SK-N-SH (cell line): ENCODE results near the gene ANKRD40. TPM values are rescaled to one million over a fixed set of nuclear protein-coding genes. Genes with fewer than 3 reads are reported as not detected.

Experiments
- CTCF ChIA-PET: fragments of 300-600, 350-600 bp; formaldehyde crosslinking; extraction: SDS; loops from one replicate; lab custom pipeline; 2021; lab: Yijun Ruan, JAX
- POLR2A ChIA-PET: fragments of 350-600 bp; sonication (Branson Sonifier 250); formaldehyde crosslinking; extraction: SDS; loops from one replicate; lab custom pipeline; 2020; ENCODE audit warnings: antibody characterized with exemption, inconsistent platforms; lab: Yijun Ruan, JAX
- DNase-seq: peaks from one replicate; pipeline ENCODE4 v3.0.0; 2012
- H2AFZ ChIP-seq: fragments of 200-600 bp; sonication (generic); 2 replicates; pipeline ENCODE4 v1.8.1; 2016; ENCODE audit warnings: antibody characterized with exemption, mild to moderate bottlenecking, low read depth
- H3F3A ChIP-seq: fragments of 200-600 bp; sonication (generic); replicated peaks from 2 replicates; pipeline ENCODE3; 2016; ENCODE audit warnings: antibody characterized with exemption, mild to moderate bottlenecking; ENCODE audit not compliant: insufficient read depth
- H3K27ac ChIP-seq, 2 experiments: fragments of 200-500 bp in 1 of 2; fragments of 200-600 bp in 1 of 2; sonication (Bioruptor generic) in 1 of 2; sonication (generic), shearing (Covaris generic) in 1 of 2; 2 replicates each; pipeline versions ENCODE4 v1.5.1 to v1.6.1; 2014 to 2016; ENCODE audit warnings: low read depth in 2 of 2, inconsistent platforms in 1 of 2, low read length in 1 of 2, mild to moderate bottlenecking in 1 of 2, mixed read lengths in 1 of 2
- H3K27me3 ChIP-seq: fragments of 200-600 bp; sonication (generic), shearing (Covaris generic); 2 replicates; pipeline ENCODE4 v1.6.1; 2016; ENCODE audit warnings: mixed run types; ENCODE audit not compliant: insufficient read depth
- H3K36me3 ChIP-seq, 2 experiments: fragments of 200-500 bp in 1 of 2; fragments of 200-600 bp in 1 of 2; sonication (Bioruptor generic) in 1 of 2; sonication (generic) in 1 of 2; replicated peaks in 1 of 2; 2 replicates each; pipeline versions ENCODE3 to v1.5.1; 2014 to 2016; ENCODE audit warnings: low read length in 1 of 2, mild to moderate bottlenecking in 1 of 2; ENCODE audit not compliant: insufficient read depth in 2 of 2, control insufficient read depth in 1 of 2
- H3K4me1 ChIP-seq, 2 experiments: fragments of 200-500 bp in 1 of 2; fragments of 200-600 bp in 1 of 2; sonication (Bioruptor generic) in 1 of 2; sonication (generic), shearing (Covaris generic) in 1 of 2; 2 replicates each; pipeline versions ENCODE4 v1.5.1 to v1.6.1; 2014 to 2016; ENCODE audit warnings: low read depth in 1 of 2, low read length in 1 of 2, mixed run types in 1 of 2; ENCODE audit not compliant: insufficient read depth in 2 of 2, control insufficient read depth in 1 of 2
- H3K4me2 ChIP-seq: fragments of 200-600 bp; sonication (generic), shearing (Covaris generic); 2 replicates; pipeline ENCODE4 v1.6.1; 2017; ENCODE audit warnings: mixed run types
- H3K4me3 ChIP-seq, 2 experiments: fragments of 200-500 bp in 1 of 2; fragments of 200-600 bp in 1 of 2; sonication (Bioruptor generic) in 1 of 2; sonication (generic), shearing (Covaris generic) in 1 of 2; 2 replicates each; pipeline versions ENCODE4 v1.5.1 to v1.8.1; 2014 to 2016; ENCODE audit warnings: low read depth in 2 of 2, inconsistent platforms in 1 of 2, low read length in 1 of 2, mild to moderate bottlenecking in 1 of 2, mixed read lengths in 1 of 2, moderate library complexity in 1 of 2
- H3K79me2 ChIP-seq: fragments of 200-600 bp; sonication (generic); 2 replicates; pipeline ENCODE4 v1.8.1; 2017; ENCODE audit warnings: mild to moderate bottlenecking; ENCODE audit not compliant: insufficient read depth
- H3K9ac ChIP-seq: fragments of 200-600 bp; sonication (generic); 2 replicates; pipeline ENCODE4 v1.6.1; 2017; ENCODE audit warnings: mixed run types
- H3K9me2 ChIP-seq: fragments of 200-600 bp; sonication (generic); 2 replicates; pipeline ENCODE4 v1.6.1; 2017; ENCODE audit warnings: mixed run types
- H3K9me3 ChIP-seq: fragments of 200-600 bp; sonication (generic); 2 replicates; pipeline ENCODE4 v1.6.1; 2017; ENCODE audit warnings: mixed run types, mild to moderate bottlenecking, moderate library complexity
- H4K20me1 ChIP-seq: fragments of 200-600 bp; sonication (generic); 2 replicates; pipeline ENCODE4 v1.6.1; 2017; ENCODE audit warnings: mild to moderate bottlenecking, mixed run types; ENCODE audit not compliant: insufficient read depth
- CHD2 ChIP-seq: fragments of 150-350 bp; IDR thresholded peaks from 2 replicates; pipeline ENCODE4 v1.6.1; 2018; ENCODE audit warnings: low read length; ENCODE audit not compliant: partially characterized antibody
- ELF1 ChIP-seq: IDR thresholded peaks from 2 replicates; pipeline ENCODE4 v1.4.0; 2012
- EP300 ChIP-seq, 2 experiments: IDR thresholded peaks; 2 replicates each; pipeline versions ENCODE4 v1.4.0 to v1.6.1; 2012; ENCODE audit warnings: borderline replicate concordance in 1 of 2, low read depth in 1 of 2, low read length in 1 of 2
- EZH2phosphoT487 ChIP-seq: fragments of 200-600 bp; sonication (generic); IDR thresholded peaks from 2 replicates; pipeline ENCODE4 v1.6.1; 2017; ENCODE audit warnings: low read depth, mixed run types, mild to moderate bottlenecking, antibody characterized with exemption, moderate library complexity, borderline replicate concordance
- FOSL2 ChIP-seq: IDR thresholded peaks from 2 replicates; pipeline ENCODE4 v1.4.0; 2012; ENCODE audit warnings: low read depth, mild to moderate bottlenecking, moderate library complexity, borderline replicate concordance
- FOXJ3 ChIP-seq: sonication (generic); formaldehyde crosslinking; IDR thresholded peaks from 2 replicates; pipeline ENCODE4 v1.5.1; 2020; ENCODE audit warnings: mild to moderate bottlenecking, missing genetic modification reagents
- FOXM1 ChIP-seq: IDR thresholded peaks from 2 replicates; pipeline ENCODE4 v1.4.0; 2012; ENCODE audit warnings: low read depth, mild to moderate bottlenecking
- GATA2 ChIP-seq: sonication (generic); formaldehyde crosslinking; IDR thresholded peaks from 2 replicates; pipeline ENCODE4 v1.5.0; 2020; ENCODE audit warnings: mild to moderate bottlenecking, missing genetic modification reagents
- JUND ChIP-seq: IDR thresholded peaks from 2 replicates; pipeline ENCODE4 v1.4.0; 2012
- MEF2A ChIP-seq: IDR thresholded peaks from 2 replicates; pipeline ENCODE4 v1.4.0; 2012; ENCODE audit warnings: low read depth, borderline replicate concordance
- MXI1 ChIP-seq: IDR thresholded peaks from 2 replicates; pipeline ENCODE4 v1.6.1; 2012; ENCODE audit warnings: mild to moderate bottlenecking, low read depth, low read length, improper control_type of control experiment
- NFIC ChIP-seq: IDR thresholded peaks from 2 replicates; pipeline ENCODE4 v1.4.0; 2012; ENCODE audit warnings: borderline replicate concordance
- PBX3 ChIP-seq: IDR thresholded peaks from 2 replicates; pipeline ENCODE4; 2012
- POLR2AphosphoS5 ChIP-seq: IDR thresholded peaks from 2 replicates; pipeline ENCODE4 v1.6.1; 2012; ENCODE audit warnings: low read depth, low read length
- RCOR1 ChIP-seq: fragments of 150-350 bp; IDR thresholded peaks from 2 replicates; pipeline ENCODE4 v1.6.1; 2017; ENCODE audit warnings: antibody characterized with exemption, low read length
- RXRA ChIP-seq: IDR thresholded peaks from 2 replicates; pipeline ENCODE4 v1.4.0; 2012; ENCODE audit warnings: low read depth, mild to moderate bottlenecking, borderline replicate concordance
- TAF1 ChIP-seq: IDR thresholded peaks from 2 replicates; pipeline ENCODE4 v1.6.1; 2012; ENCODE audit warnings: low read depth, mild to moderate bottlenecking, low read length, moderate library complexity, borderline replicate concordance
- TCF12 ChIP-seq: IDR thresholded peaks from 2 replicates; pipeline ENCODE4 v1.4.0; 2012
- USF1 ChIP-seq: IDR thresholded peaks from 2 replicates; pipeline ENCODE4 v1.4.0; 2012; ENCODE audit warnings: low read depth, borderline replicate concordance
- USF2 ChIP-seq: fragments of 150-350 bp; IDR thresholded peaks from 2 replicates; pipeline ENCODE4 v1.6.1; 2017; ENCODE audit warnings: antibody characterized with exemption, low read length, low read depth, borderline replicate concordance
- WGBS: methylation state at CpG from one replicate; pipeline ENCODE4 v1.1.6; 2017; ENCODE audit warnings: low lambda C conversion rate; 5-methylcytosine and 5-hydroxymethylcytosine counted together
- polyA plus RNA-seq, 3 experiments: library from polyadenylated mRNA; depleted of rRNA; stranded (reverse); fragments of >200 nt; gene quantifications; 2 replicates each; pipeline ENCODE4 v1.2.3, GENCODE V29; 2012
- TF ChIP-seq, protein P1 (sequence below): IDR thresholded peaks from 2 replicates; pipeline ENCODE4 v1.4.0; 2012; ENCODE audit warnings: low read depth, borderline replicate concordance

ANKRD40 gene
- polyA plus RNA-seq, 1 of the 3 experiments (the other 2 are of a cell fraction): 33.6 TPM

DNA sequence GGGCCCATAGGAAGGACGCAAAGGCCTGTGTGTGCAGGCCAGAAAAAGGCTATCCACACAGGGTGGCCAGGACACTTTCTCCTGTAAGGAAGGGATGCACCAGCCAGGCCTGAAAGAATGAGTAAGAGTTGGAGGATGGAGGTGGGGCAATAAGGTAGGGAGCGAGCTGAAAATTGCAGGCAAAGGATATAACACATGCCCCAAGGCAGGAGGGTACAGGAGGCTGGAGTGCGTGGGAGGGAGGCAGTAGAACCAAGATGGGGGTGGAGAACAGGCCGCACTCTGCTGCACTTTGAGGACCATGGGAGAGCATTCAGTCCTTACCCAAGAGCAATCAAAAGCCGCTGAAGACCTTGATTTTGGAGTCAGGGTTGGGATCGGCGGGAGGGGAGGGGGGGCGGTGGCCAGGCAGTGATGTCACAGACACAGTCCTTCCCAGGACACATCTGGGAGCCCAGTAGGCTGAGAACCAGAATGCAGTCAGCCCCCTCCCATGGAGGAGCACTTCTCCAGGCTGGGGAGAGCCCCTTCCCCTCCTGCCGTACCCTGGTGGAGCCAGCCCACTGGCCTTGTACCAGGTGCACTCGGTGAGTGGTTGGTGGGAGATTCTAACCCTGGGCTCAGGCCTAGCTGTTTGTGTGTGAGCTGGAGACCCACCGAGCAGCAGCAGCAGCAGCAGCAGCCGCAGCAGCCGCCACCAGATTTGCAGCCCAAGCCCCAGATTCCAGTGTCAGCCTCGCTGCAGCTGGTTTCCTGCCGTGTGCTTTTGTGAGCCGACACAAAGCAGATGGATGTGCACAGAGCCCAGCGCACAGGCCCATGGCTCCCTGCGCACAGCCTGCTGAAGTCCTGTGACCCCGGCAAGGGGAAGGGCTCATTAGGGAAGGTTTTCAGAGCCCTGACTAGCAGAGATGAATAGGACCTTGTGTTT lies 17.5 kb downstream of the ANKRD40 start:
- H3K4me3 ChIP-seq: no peak overlapping the region
- peak overlapping the region; percentile 3; the same call in 1 of the 2 replicates for H3K4me2 ChIP-seq
- ChIA-PET POLR2A (interaction anchor here (1.0 kb wide), 1 partner anchor 16 kb away, joined by 3 read pairs; no protein-coding TSS in a partner anchor), CTCF (interaction anchor here (0.8 to 21.2 kb wide), 8 partner anchors 9 to 366 kb away, joined by 3 to 799 read pairs (median 10); partner anchors contain the start of genes ABCC3 and SPATA20)
- H3K36me3 ChIP-seq: peaks cover 22 to 31% of the 10 kb centered on the region in 2 experiments
- H3K27ac ChIP-seq: peak overlapping the region; percentile 22 to 67
- H2AFZ ChIP-seq: no peak overlapping the region
- H3K4me1 ChIP-seq: peaks cover 56 to 58% of the 10 kb centered on the region in 2 experiments
- H3F3A ChIP-seq: peaks cover 45% of the 10 kb centered on the region
- peak; percentile 41; the same call in 1 of the 2 replicates for TF ChIP-seq RCOR1
- no peak for TF ChIP-seq MXI1
- WGBS: 81% methylated on average over 19 of the region's 19 CpGs
- no peaks in the 10 kb centered on the region for H3K79me2 ChIP-seq
- no peaks in the 10 kb centered on the region for H3K27me3 ChIP-seq
- no peaks in the 10 kb centered on the region; the same call in 1 of the 2 replicates for H4K20me1 ChIP-seq
- H3K9ac ChIP-seq: no peak overlapping the region
- H3K9me3 ChIP-seq: no peaks in the 10 kb centered on the region
- DNase-seq: peak; percentile 67
- no peaks in the 10 kb centered on the region for H3K9me2 ChIP-seq

DNA sequence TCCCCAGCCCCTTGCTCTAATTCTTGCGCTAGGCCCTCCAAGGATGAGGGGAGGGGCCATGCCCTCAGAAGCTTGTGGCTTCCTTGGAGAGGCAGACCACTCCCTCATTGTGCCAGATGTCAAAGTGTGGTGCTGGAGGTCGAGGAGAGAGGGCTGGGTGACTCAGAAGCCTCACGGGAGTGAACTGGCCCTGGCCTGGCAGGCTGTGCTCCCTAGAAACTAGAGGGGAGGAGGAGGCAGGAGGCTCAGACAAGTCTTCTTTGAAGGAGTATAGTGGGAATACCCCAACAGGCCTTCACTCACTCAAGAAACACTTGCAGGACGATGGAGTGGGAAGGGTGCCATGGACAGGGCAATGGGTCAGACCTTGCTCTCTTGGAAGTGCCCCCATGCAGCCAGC lies 18.5 kb downstream of the ANKRD40 start:
- 29% methylated on average over 4 of the region's 4 CpGs for WGBS
- H3K4me2 ChIP-seq: peak overlapping the region; percentile 3; the same call in 1 of the 2 replicates
- ChIA-PET CTCF (interaction anchor here (1.0 to 21.2 kb wide), 4 partner anchors 8 to 142 kb away, joined by 3 to 799 read pairs (median 186); partner anchors contain the start of genes ABCC3 and SPATA20), POLR2A (no interaction called here)
- DNase-seq: no peak
- H3F3A ChIP-seq: peaks cover 42% of the 10 kb centered on the region
- no peaks in the 10 kb centered on the region for H3K27me3 ChIP-seq
- peaks cover 16 to 26% of the 10 kb centered on the region in 2 experiments for H3K36me3 ChIP-seq
- no peak overlapping the region for H2AFZ ChIP-seq
- H4K20me1 ChIP-seq: no peaks in the 10 kb centered on the region; the same call in 1 of the 2 replicates
- no peaks in the 10 kb centered on the region for H3K79me2 ChIP-seq
- H3K9ac ChIP-seq: no peak overlapping the region
- no peaks in the 10 kb centered on the region for H3K9me3 ChIP-seq
- peaks cover 49 to 57% of the 10 kb centered on the region in 2 experiments for H3K4me1 ChIP-seq
- no peak overlapping the region for H3K4me3 ChIP-seq
- peak overlapping the region; percentile 2 to 22 for H3K27ac ChIP-seq
- no peaks in the 10 kb centered on the region for H3K9me2 ChIP-seq
- TF ChIP-seq MXI1 (no peak), CHD2 (no peak), EP300 (IDR thresholded peaks at IDR 0.05; ENCODE audit: borderline replicate concordance in 1 of 2, low read depth in 1 of 2, low read length in 1 of 2) (peak in 1 of 2 experiments; percentile 15; a peak in 1 of 4 replicates), EZH2phosphoT487 (no peak), POLR2AphosphoS5 (no peak), FOXJ3 (CRISPR knock-in tag) (no peak), MEF2A (no peak), USF1 (no peak), NFIC (no peak; the same call in 1 of the 2 replicates), JUND (peak; percentile 56), USF2 (no peak), TAF1 (no peak), FOSL2 (peak; percentile 65; the same call in 1 of the 2 replicates), PBX3 (peak; percentile 53; the same call in 1 of the 2 replicates), GATA2 (CRISPR knock-in tag) (no peak), ELF1 (no peak), FOXM1 (no peak), RXRA (peak; percentile 71; the same call in 1 of the 2 replicates), TCF12 (peak; percentile 75)
- TF ChIP-seq, protein P1, sequence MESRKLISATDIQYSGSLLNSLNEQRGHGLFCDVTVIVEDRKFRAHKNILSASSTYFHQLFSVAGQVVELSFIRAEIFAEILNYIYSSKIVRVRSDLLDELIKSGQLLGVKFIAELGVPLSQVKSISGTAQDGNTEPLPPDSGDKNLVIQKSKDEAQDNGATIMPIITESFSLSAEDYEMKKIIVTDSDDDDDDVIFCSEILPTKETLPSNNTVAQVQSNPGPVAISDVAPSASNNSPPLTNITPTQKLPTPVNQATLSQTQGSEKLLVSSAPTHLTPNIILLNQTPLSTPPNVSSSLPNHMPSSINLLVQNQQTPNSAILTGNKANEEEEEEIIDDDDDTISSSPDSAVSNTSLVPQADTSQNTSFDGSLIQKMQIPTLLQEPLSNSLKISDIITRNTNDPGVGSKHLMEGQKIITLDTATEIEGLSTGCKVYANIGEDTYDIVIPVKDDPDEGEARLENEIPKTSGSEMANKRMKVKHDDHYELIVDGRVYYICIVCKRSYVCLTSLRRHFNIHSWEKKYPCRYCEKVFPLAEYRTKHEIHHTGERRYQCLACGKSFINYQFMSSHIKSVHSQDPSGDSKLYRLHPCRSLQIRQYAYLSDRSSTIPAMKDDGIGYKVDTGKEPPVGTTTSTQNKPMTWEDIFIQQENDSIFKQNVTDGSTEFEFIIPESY: no peak
